HG02970 (cell line): ENCODE data around the gene RBM27.
"Not testable (repeated sequence)": the region's sequence is repeated elsewhere in the genome, so short reads cannot be mapped to it uniquely, and the experiment has no call there.

Experiments used
- ATAC-seq: cut with Tn5 transposase; IDR thresholded peaks from one replicate; pipeline ENCODE4 v1.9.1; 2021; ENCODE audit warnings: mild to moderate bottlenecking, moderate library complexity, moderate number of reproducible peaks; ENCODE audit not compliant: unreplicated experiment, low FRiP score

RBM27 gene, protein sequence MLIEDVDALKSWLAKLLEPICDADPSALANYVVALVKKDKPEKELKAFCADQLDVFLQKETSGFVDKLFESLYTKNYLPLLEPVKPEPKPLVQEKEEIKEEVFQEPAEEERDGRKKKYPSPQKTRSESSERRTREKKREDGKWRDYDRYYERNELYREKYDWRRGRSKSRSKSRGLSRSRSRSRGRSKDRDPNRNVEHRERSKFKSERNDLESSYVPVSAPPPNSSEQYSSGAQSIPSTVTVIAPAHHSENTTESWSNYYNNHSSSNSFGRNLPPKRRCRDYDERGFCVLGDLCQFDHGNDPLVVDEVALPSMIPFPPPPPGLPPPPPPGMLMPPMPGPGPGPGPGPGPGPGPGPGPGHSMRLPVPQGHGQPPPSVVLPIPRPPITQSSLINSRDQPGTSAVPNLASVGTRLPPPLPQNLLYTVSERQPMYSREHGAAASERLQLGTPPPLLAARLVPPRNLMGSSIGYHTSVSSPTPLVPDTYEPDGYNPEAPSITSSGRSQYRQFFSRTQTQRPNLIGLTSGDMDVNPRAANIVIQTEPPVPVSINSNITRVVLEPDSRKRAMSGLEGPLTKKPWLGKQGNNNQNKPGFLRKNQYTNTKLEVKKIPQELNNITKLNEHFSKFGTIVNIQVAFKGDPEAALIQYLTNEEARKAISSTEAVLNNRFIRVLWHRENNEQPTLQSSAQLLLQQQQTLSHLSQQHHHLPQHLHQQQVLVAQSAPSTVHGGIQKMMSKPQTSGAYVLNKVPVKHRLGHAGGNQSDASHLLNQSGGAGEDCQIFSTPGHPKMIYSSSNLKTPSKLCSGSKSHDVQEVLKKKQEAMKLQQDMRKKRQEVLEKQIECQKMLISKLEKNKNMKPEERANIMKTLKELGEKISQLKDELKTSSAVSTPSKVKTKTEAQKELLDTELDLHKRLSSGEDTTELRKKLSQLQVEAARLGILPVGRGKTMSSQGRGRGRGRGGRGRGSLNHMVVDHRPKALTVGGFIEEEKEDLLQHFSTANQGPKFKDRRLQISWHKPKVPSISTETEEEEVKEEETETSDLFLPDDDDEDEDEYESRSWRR

DNA sequence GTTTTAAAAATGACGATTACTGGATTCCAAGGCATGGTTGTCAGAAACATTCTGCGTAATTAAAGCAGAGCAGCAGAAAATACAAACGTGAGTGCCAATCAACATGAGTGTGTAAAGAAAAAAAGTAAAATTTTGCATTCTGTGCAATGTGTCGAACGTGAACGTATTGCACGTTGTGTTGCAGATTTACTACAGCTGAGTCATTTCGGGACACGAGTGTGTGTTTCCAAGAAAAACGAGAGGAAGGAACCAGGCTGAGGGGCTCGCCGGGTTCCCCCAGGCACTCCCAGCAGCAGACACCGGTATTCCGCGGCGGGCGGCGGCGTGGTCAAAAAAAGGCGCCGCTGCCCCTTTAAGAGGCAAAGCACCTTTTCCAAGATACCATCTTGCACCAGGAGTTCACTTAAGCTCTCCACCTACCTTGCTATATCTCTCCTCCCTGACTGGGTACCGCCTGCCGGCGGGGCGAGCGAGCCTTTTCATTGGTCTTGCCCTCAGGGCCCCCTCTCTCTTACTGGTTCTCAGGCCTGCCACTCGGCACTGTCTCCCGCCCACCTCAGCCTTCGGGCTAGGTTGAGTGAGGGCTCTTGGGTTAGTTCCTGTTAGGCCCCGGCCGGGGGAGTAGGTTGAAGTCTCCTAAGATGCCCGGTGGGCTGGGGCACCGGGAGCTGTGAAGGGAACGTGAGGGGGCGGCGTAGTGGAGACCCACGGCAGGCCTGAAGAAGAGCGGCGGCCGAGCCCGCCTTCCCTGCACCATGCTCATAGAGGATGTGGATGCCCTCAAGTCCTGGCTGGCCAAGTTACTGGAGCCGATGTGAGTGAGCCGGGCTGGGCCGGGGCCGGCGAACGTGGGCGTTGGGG is at the start of gene RBM27:
Gene RBM27 (plus strand): TSS at position 595 of the 861 bp plus-strand sequence. CDS start 161 bp downstream, at position 756.
- peak; percentile 100 for ATAC-seq

DNA sequence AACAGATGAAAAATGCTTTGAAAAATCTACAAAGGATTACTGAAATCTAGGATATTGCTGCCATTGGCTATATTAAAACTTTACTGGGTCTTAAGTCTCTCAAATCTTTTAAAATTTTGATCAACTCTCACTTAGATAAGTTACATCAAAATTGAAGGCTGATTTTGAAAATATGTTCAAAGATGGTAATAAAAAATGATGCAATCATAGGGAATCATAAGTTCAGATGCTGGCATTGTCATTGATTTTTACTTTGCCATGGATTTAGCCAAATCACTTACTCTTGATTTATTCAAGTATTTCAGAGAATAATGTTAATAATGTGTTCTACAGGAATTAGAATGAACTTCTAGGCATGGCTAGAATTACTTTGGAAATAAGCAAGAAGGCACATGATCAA is 45.1 kb upstream of the RBM27 start:
- ATAC-seq, result no peak

DNA sequence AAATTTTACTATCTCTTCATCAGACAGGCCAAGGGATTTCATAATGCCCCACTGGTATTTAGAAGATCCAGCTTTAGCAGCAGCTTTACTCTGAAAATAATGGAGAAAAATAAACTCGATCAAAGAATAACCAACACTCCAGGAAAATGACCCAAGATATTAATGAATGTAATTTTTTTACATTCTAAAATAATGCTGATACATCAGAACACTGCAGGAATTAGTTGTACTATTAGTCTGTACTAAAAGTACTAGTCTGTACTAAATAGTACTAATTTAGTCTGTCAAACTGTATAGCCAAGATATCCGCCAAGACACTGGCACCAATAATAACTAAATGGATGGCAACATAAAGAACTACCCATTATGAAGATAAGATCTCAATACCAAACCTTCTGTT is 39.0 kb upstream of the RBM27 start:
- ATAC-seq, result no peak

DNA sequence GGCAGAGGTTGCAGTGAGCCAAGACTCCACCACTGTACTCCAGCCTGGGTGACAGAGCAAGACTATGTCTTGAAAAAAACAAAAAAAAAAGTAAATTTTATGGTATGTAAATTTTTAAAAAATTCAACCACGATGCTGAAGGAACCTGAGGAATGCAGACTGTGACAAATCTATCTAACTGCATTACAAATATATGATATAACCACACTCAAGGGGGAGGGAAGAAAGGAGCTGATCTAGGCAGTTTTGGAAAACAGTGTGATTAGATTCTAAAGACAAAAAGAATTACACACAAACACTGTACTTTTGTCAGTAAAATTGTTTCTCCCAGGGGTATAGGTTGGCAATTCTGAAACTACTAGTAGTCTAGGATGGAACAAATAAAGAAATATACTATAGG is 37.9 kb upstream of the RBM27 start:
- no peak for ATAC-seq

DNA sequence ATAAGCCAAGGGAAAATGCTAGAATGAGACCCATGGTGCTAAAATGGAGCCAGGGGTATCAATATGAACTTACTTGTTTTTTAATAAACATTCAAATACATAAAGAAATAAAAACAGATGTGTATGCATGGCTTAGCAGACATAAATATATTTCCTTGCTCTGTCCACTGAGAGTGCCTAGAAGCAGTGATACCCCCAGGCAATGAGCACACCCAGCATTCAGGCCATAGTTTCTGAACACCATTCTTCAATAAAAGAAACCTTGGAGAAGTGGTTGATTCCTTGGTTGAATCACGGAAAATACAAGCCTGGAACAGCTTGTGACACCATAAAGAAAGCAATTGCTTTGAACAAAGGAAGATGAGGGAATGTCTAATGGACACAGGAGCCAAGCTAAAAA is 37.5 kb upstream of the RBM27 start:
- no peak for ATAC-seq

DNA sequence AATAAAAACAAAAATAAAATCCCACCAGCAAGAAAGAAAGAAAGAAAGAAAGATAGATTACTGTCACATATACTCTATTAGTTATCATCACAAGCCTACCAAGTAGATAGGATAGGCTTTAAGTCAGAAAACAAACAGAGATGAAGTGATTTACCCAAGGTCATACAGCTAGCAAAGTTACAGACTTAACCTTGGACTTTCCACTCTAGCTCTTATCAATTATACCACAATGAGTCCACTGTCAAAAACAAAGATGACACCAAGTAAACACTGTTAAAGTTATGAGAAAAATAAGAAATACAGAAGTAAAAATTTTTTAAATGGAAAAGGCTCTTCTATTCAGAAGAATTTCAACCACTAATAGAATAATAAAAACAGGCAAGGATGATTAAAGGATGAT is 34.3 kb upstream of the RBM27 start:
- ATAC-seq, result no peak

DNA sequence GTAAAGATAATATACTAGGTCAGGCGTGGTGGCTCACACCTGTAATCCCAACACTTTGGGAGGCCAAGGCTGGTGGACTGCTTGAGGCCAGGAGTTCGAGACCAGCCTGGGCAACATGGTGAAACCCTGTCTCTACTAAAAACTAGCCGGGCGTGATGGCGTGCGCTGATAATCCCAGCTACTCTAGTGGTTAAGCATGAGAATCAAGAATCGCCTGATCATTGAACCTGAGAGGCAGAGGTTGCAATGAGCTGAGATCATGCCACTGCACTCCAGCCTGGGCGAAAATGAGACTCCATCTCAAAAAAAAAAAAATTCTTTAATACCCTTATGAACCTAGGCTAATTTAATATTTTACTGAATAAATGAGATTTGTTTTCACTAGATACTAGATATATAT is 30.4 kb upstream of the RBM27 start:
- peak; percentile 49 for ATAC-seq

DNA sequence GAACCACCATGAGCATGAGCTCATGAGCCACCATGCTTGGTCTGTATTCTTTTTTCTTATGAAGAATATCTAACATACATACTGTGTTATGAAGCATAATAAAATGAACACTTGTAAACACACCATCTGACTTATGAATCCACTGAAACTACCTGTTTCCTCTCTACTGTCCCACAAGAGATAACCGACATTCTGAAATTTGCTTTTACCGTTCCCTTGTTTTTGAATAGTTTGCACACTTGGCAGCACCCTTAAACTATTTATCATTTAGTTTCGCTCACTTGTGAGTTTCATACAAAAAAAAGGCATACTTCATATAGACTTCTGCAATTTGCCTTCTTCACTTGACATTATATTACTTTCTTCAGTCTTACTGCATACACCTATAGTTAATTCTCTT is 29.8 kb upstream of the RBM27 start:
- ATAC-seq, result peak; percentile 80

DNA sequence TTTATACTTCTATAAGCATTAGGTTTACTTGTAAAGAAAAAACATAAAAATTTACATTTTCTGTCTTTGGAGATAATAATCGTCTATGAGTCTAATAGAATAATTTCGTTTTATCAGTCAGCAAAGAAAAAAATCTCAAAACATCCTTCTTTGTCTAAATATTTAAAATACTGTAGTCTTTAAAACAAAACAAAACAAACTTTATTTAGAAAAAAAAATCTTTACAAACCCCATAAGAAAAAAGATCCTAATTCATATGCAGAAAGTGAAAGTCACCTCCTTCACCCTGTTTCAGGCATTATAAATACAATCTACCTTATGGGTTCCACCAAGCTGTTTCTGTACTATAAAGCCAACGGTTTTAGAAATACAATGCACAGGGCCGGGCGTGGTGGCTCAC is 26.6 kb upstream of the RBM27 start:
- ATAC-seq, result no peak

DNA sequence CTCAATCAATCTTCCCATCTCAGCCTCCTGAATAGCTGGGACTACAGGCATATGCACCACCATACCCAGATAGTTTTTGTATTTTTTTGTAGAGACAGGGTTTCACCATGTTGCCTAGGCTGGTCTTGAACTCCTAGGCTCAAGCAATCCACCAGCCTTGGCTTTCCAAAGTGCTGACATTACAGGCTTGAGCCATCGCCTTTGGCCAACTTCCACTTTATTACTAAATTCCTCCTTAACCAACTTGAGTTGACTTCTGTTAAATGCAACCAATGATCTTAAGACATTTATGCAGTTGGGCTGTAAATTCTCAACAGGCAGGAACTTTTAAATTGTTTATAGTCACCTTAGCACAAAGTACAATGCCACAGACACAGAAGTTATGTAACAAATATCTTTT is 23.7 kb upstream of the RBM27 start:
- no peak for ATAC-seq

DNA sequence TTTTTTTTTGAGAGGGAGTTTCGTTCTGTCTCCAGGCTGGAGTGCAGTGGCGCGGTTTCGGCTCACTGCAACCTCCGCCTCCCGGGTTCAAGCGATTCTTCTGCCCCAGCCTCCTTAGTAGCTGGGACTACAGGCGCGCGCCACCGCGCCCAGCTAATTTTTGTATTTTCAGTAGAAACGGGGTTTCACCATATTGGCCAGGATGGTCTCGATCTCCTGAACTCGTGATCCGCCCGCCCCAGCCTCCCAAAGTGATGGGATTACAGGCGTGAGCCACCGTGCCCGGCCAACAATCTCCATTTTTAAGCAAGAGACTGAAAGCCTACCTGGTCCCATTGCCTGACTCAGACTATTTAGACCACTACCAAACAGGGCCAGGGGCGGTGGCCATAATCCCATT is 20.0 kb upstream of the RBM27 start:
- not testable (repeated sequence) for ATAC-seq

DNA sequence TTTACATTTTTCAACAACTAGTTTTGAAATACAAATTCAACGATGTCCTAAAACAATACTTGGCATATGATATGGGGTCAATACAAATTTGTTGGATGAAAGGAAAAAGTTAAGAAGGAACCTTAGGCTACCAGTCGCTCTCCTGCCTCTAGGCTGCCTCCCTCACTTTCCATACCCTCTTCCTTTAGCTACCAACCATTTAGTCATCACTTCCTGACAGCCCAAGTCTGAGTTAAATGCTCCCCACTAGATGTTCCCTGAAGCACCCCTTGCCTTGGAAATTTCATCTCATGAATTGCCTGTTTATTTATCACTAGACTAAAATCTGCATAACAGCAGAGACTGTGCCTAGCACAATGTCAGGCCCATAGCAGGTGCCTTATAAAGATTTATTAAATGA is 18.2 kb upstream of the RBM27 start:
- no peak for ATAC-seq

DNA sequence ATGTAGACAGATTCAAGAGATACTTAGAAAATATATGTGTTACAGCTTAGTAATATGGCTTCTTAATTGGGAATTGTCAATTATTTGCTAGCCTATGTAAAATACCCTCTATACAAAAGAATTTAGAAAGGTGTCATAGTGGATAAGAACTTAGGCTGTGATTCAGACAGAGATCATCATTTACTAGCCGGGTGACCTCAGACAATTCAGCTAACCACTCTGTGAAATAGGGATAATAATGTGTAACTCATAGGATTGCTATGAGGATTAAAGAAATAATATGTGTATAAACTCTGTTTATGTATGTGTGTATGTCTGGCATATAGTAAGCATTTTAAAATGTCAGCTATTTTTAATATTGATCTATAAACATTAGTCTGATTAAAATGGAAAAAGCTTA is 15.0 kb upstream of the RBM27 start:
- no peak for ATAC-seq

DNA sequence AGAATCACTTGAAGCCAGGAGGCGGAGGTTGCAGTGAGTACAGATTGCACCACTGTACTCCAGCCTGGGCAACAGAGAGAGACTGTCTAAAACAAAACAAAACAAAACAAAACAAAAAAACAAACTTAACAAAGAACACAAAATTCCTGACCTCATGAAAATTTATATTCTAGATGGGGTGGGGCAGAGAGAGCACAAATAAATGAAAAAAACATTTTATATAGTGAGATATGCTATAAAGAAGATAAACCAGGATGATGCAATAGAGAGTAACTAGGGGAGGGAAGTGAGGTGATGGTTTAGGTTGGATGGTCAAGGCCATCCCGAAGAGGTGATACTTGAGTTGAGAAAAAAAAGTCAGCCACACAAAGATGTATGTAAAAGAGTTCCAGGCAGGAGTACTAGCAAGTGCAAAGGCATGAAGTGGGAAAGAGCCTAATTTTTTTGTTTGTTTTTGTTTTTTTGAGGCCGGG is 10.8 kb upstream of the RBM27 start:
- ATAC-seq, result no peak

DNA sequence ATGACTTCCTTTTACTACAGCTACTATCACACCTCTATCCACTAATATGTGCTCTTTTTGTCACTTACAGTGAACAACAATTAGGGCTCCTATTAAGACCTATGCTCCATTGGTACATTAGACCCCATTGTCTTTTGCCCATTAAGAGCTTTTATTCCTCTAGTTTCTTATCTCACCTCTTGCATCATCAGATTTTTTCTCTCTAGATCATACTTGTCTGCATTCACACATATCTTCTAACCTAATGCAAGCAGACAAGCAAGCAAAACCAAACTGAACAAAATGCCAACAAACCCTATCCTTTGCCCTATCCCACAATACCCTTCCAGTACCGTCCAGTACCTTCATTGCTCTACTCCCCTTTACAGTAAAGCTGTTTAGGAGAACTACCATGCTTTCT is 10.1 kb upstream of the RBM27 start:
- ATAC-seq, result no peak

DNA sequence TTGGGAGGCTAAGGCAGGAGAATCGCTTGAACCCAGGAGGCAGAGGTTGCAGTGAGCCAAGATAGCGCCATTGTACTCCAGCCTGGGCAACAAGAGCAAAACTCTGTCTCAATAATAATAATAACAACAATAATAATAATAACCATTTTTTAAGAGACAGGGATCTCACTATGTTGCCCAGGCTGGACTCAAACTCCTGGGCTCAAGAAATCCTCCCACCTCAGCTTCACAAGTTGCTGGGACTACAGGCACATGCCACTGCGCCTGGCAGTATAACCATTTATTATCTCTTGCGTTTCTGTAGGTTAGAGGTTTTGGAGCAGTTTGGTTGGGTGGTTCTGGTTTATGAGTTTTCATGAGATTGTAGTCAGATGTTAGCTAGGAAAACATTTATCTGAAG is 8.4 kb upstream of the RBM27 start:
- ATAC-seq, result not testable (repeated sequence)

DNA sequence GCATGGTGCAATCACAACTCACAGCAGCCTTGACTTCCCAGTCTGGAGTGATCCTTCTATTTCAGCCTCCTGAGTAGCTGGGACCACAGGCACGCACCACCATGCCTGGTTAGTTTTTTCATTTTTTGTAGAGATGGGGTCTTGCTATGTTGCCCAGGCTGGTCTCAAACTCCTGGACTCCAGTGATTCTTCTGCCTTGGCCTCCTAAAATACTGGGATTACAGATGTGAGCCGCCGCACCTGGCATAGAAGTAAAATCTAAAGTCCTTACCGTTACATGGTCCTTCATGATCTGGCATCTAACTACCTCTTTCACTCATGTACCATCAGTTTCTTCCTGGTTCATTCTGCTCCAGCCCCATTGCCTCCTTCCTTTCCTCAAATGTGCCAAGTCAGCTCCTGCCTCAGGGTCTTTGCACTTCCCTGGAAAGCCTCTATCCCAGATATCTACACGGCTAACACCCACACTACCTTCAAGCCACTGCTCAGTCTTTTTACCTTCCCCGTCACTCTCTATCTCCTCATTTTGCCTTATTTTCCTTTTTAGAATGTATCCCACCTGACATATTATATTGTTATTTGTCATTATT is 6.9 kb upstream of the RBM27 start:
- ATAC-seq, result no peak

DNA sequence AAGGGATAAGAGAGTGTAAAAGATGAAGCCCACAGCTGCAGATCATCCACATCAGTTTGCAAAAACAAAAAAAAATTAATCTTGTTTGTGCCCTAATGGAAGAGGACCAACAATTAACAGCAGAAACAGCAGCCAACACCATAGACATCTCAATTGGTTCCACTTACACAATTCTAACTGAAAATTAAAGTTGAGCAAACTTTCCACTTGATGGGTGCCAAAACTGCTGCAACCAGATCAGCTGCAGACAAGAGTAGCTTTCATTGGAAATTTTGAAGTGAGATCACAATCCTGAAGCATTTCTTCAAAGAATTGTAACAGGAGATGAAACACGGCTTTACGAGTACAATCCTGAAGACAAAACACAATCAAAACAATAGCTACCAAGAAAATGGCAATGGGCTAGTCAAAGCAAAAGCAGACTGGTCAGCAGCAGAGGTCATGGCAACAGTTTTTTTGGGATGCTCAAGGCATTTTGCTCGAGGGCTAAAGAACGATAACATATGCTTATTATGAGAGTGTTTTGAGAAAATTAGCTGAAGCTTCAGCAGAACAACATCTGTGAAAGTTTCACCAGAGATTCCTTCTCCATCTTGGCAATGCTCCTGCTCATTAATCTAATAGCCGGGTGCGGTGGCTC is 4.1 kb upstream of the RBM27 start:
- ATAC-seq, result no peak

DNA sequence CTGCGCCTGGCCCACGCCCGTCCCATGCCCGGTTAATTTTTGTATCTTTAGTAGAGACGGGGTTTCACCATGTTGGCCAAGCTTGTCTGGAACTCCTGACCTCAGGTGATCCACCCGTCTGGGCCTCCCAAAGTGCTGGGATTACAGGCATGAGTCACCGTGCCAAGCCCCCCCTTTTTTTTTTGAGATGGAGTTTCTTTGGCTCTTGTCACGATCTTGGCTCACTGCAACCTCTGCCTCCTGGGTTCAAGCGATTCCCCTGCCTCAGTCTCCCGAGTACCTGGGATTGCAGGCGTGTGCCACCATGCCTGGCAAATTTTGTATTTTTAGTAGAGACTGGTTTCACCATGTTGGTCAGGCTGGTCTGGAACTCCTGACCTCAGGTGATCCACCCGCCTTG is 1.6 kb upstream of the RBM27 start:
- not testable (repeated sequence) for ATAC-seq

DNA sequence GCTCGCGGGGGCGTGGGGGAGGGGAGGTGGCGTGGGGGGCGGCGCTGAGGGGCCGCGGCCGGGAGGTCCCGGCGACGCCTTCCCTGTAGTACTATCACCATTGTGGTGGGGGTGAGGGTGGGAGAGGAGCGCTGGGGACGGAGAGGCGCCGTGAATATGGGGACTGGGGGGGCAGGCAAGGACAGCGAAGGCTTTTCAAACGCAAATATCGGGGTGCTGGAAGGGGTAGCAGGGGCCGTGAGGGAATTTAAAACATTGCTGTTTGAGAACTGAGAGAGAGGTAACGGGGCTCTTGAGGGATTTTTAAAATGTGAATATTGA is 427 bp downstream of the RBM27 start:
- no peak for ATAC-seq
